HepG2 (cell line): Measurements from ENCODE around the gene RASGRP2. TPM values are rescaled to one million over a fixed set of nuclear protein-coding genes. Genes with fewer than 3 reads are reported as not detected.

Source experiments
- ATAC-seq: fragments of 200-7000 bp; cut with Tn5 transposase; 3 replicates; pipeline ENCODE4 v1.9.1; 2020; ENCODE audit warnings: mild to moderate bottlenecking, moderate library complexity
- BruUV-seq: library from RNA; stranded (reverse); fragments of 400-500 nt; replicated peaks from 2 replicates; lab custom pipeline; 2021; lab: Mats Ljungman, UMichigan
- CTCF ChIA-PET: fragments of 300-600 bp; formaldehyde crosslinking; extraction: SDS; loops from one replicate; lab custom pipeline; 2021; ENCODE audit warnings: low total read pairs, inconsistent platforms, low intra/inter-chr PET ratio; lab: Yijun Ruan, JAX
- POLR2A ChIA-PET: fragments of 350-600 bp; sonication (Branson Sonifier 250); formaldehyde crosslinking; loops from one replicate; lab custom pipeline; 2020; ENCODE audit warnings: antibody characterized with exemption, inconsistent platforms; lab: Yijun Ruan, JAX
- DNase-seq: peaks from one replicate; pipeline ENCODE4 v3.0.0-alpha.2; 2015; ENCODE audit warnings: low spot score
- FAIRE-seq: peaks from 3 replicates; lab custom pipeline; 2011; peaks lifted over from hg19 to GRCh38; lab: Jason Lieb, UNC
- H2AFZ ChIP-seq: one replicate; pipeline ENCODE4 v1.6.1; 2011; ENCODE audit warnings: low read length, inconsistent platforms
- H3K27ac ChIP-seq: fragments of 300-600 bp; 3 replicates; pipeline ENCODE4 v1.8.0; 2011; ENCODE audit warnings: mixed run types, mild to moderate bottlenecking, mixed read lengths, low read length, inconsistent platforms; ENCODE audit not compliant: insufficient read depth; ENCODE audit errors: extremely low read length
- H3K27me3 ChIP-seq, 2 experiments: fragments of 200-600 bp in 1 of 2; 2 replicates in 1 of 2; 3 replicates in 1 of 2; pipeline versions ENCODE4 v1.6.0 to v1.8.0; 2011; ENCODE audit warnings: low read length in 2 of 2, mild to moderate bottlenecking in 2 of 2, moderate library complexity in 2 of 2, inconsistent platforms in 1 of 2; ENCODE audit not compliant: insufficient read depth in 2 of 2, control insufficient read depth in 1 of 2
- H3K36me3 ChIP-seq, 2 experiments: fragments of 200-600 bp in 1 of 2; replicated peaks in 1 of 2; 2 replicates in 1 of 2; 3 replicates in 1 of 2; pipeline versions ENCODE4 v1.5.1 to v1.8.0; 2011; ENCODE audit warnings: low read length in 2 of 2, inconsistent platforms in 1 of 2; ENCODE audit not compliant: insufficient read depth in 2 of 2, control insufficient read depth in 1 of 2
- H3K4me1 ChIP-seq: 2 replicates; pipeline ENCODE4 v1.5.1; 2012; ENCODE audit warnings: low read length, inconsistent platforms; ENCODE audit not compliant: insufficient read depth
- H3K4me2 ChIP-seq: 2 replicates; pipeline ENCODE4 v1.6.0; 2011; ENCODE audit warnings: low read depth, low read length, inconsistent platforms
- H3K4me3 ChIP-seq, 3 experiments: fragments of 200-600 bp in 1 of 3; sonication (generic), shearing (Covaris generic) in 1 of 3; replicated peaks in 1 of 3; 2 replicates each; pipeline ENCODE4 v1.5.1; 2011 to 2016; ENCODE audit warnings: low read length in 3 of 3, inconsistent platforms in 2 of 3, low read depth in 2 of 3, mild to moderate bottlenecking in 2 of 3, control low read depth in 1 of 3, mixed read lengths in 1 of 3; ENCODE audit not compliant: insufficient read depth in 1 of 3
- H3K79me2 ChIP-seq: one replicate; pipeline ENCODE4 v1.6.1; 2011; ENCODE audit warnings: low read length, inconsistent platforms; ENCODE audit not compliant: insufficient read depth
- H3K9ac ChIP-seq: 2 replicates; pipeline ENCODE4 v1.6.0; 2011; ENCODE audit warnings: mild to moderate bottlenecking, low read depth, low read length, inconsistent platforms; ENCODE audit not compliant: insufficient read depth
- H3K9me3 ChIP-seq: 2 replicates; pipeline ENCODE4 v1.5.1; 2012; ENCODE audit warnings: mild to moderate bottlenecking, low read length
- H4K20me1 ChIP-seq: 2 replicates; pipeline ENCODE4 v1.6.0; 2011; ENCODE audit warnings: inconsistent platforms, mild to moderate bottlenecking, low read length, moderate library complexity; ENCODE audit not compliant: insufficient read depth
- FOXA3 ChIP-seq: IDR thresholded peaks from 2 replicates; pipeline ENCODE4 v1.6.1; 2016; ENCODE audit warnings: missing genetic modification reagents, missing compliant biosample characterization
- MEIS2 ChIP-seq: sonication (generic); formaldehyde crosslinking; IDR thresholded peaks from 2 replicates; pipeline ENCODE4 v1.9.0; 2021; ENCODE audit warnings: mild to moderate bottlenecking, missing genetic modification reagents
- MXD3 ChIP-seq: IDR thresholded peaks from 2 replicates; pipeline ENCODE4 v1.6.1; 2016; ENCODE audit warnings: mild to moderate bottlenecking, missing biosample characterization, missing genetic modification reagents
- NONO ChIP-seq, 2 experiments: fragments of 450-650 bp in 1 of 2; sonication (generic) in 1 of 2; formaldehyde crosslinking in 1 of 2; IDR thresholded peaks in 1 of 2; conservative IDR thresholded peaks in 1 of 2; 2 replicates each; pipeline versions ENCODE4 v1.6.1 to v1.8.0; 2017 to 2022; ENCODE audit warnings: mild to moderate bottlenecking in 1 of 2, missing genetic modification reagents in 1 of 2, moderate library complexity in 1 of 2
- ONECUT2 ChIP-seq: sonication (generic); formaldehyde crosslinking; IDR thresholded peaks from 2 replicates; pipeline ENCODE4 v1.4.0; 2020; ENCODE audit warnings: missing genetic modification reagents
- TEAD2 ChIP-seq: sonication (generic); formaldehyde crosslinking; IDR thresholded peaks from 2 replicates; pipeline ENCODE4 v1.9.0; 2021; ENCODE audit warnings: missing genetic modification reagents
- TERF1 ChIP-seq: sonication (generic); formaldehyde crosslinking; IDR thresholded peaks from 2 replicates; pipeline ENCODE4 v1.8.0; 2022; ENCODE audit warnings: mild to moderate bottlenecking, missing genetic modification reagents, moderate library complexity
- THAP11 ChIP-seq: IDR thresholded peaks from 2 replicates; pipeline ENCODE4 v1.6.1; 2016; ENCODE audit warnings: missing biosample characterization, missing genetic modification reagents
- ZNF124 ChIP-seq: sonication (generic); formaldehyde crosslinking; IDR thresholded peaks from 2 replicates; pipeline ENCODE4 v1.4.0; 2020; ENCODE audit warnings: missing genetic modification reagents
- ZNF276 ChIP-seq: sonication (generic); formaldehyde crosslinking; IDR thresholded peaks from 2 replicates; pipeline ENCODE4 v1.4.0; 2020; ENCODE audit warnings: mild to moderate bottlenecking, low read depth, missing genetic modification reagents
- ZNF512B ChIP-seq: sonication (generic); formaldehyde crosslinking; IDR thresholded peaks from 2 replicates; pipeline ENCODE4 v1.5.1; 2020; ENCODE audit warnings: missing genetic modification reagents, mild to moderate bottlenecking, borderline replicate concordance
- WGBS: methylation state at CpG from one replicate; pipeline ENCODE4 v1.1.6; 2017; ENCODE audit warnings: low lambda C conversion rate; 5-methylcytosine and 5-hydroxymethylcytosine counted together
- in situ Hi-C: cut with HindIII; loops from 2 replicates; pipeline ENCODE4 v1.10.0; 2017; ENCODE audit warnings: low pct_unique_long_range_greater_than_20kb; ENCODE audit not compliant: extremely low pct_ligation_motif_present
- intact Hi-C: fragments of 100-400 bp; cut with micrococcal nuclease; formaldehyde crosslinking; loops from one replicate; pipeline ENCODE4 v1.10.0; 2022; ENCODE audit not compliant: unreplicated experiment
- polyA plus RNA-seq, 8 experiments: library from polyadenylated mRNA; depleted of rRNA in 3 of 8; stranded (reverse) in 7 of 8; unstranded in 1 of 8; fragments of >200 nt; fragmentation: Illumina TruSeq in 4 of 8; extraction: Trizol in 4 of 8; gene quantifications; 2 replicates each; pipeline versions ENCODE4 v1.2.1 to v1.2.3, GENCODE V29; 2011 to 2016; ENCODE audit warnings: low read depth in 4 of 8, missing spikeins in 1 of 8, mixed read lengths in 1 of 8; ENCODE audit not compliant: insufficient read depth in 1 of 8
- total RNA-seq, 5 experiments: library from RNA; depleted of rRNA; stranded (reverse); fragments of >200 nt; fragmentation: Illumina TruSeq; extraction: Trizol; gene quantifications; 2 replicates each; pipeline ENCODE4 v1.2.3, GENCODE V29; 2016; ENCODE audit warnings: low read depth in 1 of 5

Gene RASGRP2
- total and polyA plus RNA-seq, 2 of the 13 experiments (the other 11 are each of a cell fraction or from before 2014, with no cell fraction given) = 0.61 TPM; not detected in 1

- BruUV-seq = no TSS peak
- H3K27me3 ChIP-seq = peaks cover 7 to 38% of the 10 kb centered on the region in 2 experiments; a peak in 4 of 5 replicates
- peaks cover 39% of the 10 kb centered on the region for H3K4me1 ChIP-seq
- H3K27ac ChIP-seq = no peak overlapping the region
- FAIRE-seq (no peak), ATAC-seq (no peak), DNase-seq (no peak)
- H2AFZ ChIP-seq = no peak overlapping the region
- ChIA-PET POLR2A (interaction anchor here (1.3 to 1.5 kb wide), 2 partner anchors 10 to 31 kb away, joined by 3 to 5 read pairs; partner anchors contain the start of gene SF1), CTCF (no interaction called here)
- no peaks in the 10 kb centered on the region for H4K20me1 ChIP-seq
- H3K79me2 ChIP-seq = no peaks in the 10 kb centered on the region
- H3K4me2 ChIP-seq = no peak overlapping the region
- in situ Hi-C loops (no loop called here), intact Hi-C loops (no loop called here)
- no peak overlapping the region for H3K4me3 ChIP-seq
- no peak overlapping the region for H3K9ac ChIP-seq
- WGBS = 65% methylated on average over 15 of the region's 15 CpGs
- H3K9me3 ChIP-seq = no peaks in the 10 kb centered on the region
- H3K36me3 ChIP-seq = no peaks in the 10 kb centered on the region
- TF ChIP-seq ZNF124 (CRISPR knock-in tag) (no peak), ZNF276 (CRISPR knock-in tag) (no peak), THAP11 (CRISPR knock-in tag) (no peak), FOXA3 (CRISPR knock-in tag) (no peak), MXD3 (CRISPR knock-in tag) (no peak), TERF1 (CRISPR knock-in tag) (no peak), ONECUT2 (CRISPR knock-in tag) (no peak), TEAD2 (CRISPR knock-in tag) (no peak), ZNF512B (no peak), MEIS2 (no peak), NONO (IDR thresholded peaks at IDR 0.05) (no peak), NONO (CRISPR knock-in tag; conservative IDR thresholded peaks at IDR 0.05) (no peak)
Observed at GRCh38 chr11:64747961-64748665, 4.2 kb upstream of the RASGRP2 start.
